ENCODE measurements around the gene COL2A1.

COL2A1 gene

DNA sequence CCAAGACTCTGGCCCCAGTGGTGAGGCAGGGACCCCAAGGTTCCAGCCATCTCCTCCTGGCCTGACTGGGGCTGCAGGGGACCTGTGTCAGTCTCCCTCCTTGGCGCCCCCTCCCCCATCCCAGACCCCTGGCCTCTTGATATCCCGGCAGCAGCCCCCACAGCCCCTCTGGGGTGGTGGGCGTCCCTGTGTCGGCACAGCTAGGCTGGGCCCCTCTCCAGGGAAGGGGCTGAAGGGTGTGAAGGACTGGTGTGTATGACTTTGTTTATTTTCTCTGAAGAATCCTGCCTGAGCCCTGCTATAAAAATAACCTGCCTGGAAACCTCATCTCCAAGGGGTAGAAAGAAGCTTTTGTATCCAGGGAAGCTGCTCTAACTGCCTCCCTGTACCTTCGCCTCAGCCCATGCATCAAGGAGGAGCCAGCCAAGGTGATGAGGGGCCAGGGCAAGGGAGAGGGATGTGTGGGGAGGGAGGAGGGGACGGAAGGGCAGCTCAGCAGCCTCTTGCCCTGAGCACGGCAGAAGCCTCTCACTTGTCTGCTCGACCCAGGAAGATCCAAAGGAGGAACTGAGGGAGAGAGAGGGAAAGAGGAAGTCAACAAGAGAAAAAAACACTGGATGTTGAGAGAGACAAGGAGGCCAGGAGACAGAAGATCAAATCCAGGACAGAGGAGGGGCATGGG lies 25.4 kb upstream of the COL2A1 start:
- DNase-seq, result no peak

- DNase-seq, result no peak
These were observed 24.5 kb upstream of the COL2A1 start for GRCh38 chr12:48028541-48029431.

GRCh38 chr12:48027183-48028002 lies 23.1 kb upstream of the COL2A1 start:
- no peak for DNase-seq

DNA sequence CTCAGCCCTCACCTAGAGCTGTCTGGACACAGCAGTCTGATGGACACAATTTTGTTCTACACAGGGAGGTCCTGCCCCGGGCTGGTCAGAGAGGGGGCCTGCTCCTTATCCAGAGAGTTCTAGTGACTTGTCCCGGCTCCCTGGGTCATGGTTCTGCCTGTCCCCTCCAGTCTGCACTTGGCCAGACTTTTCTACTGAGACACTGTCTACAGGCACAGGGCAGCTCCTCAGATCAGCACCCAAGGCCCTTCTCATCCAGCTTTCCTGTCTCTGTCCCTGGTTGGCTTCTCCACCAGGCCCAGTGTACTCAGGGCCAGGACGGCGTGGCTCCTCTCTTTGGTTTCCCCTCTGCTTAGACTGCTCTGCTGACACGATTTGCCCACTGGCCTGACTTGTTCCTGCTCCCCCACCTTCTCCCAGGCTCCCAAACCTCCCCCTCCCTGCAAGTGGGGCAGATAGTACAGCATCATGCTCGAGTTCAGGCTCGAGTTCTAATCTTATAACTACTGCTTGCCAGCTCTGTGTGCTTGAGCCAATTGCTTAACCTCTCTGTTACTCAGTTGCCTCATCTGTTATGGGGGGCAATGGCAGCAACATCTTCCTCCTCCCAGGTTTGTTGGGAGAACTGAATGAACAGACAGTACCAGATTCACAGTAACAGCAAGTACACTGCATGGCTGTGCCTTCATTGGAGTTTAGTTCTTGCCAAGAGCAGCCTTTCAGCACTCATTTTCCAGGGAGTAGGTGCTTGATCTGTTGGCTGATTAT lies 22.0 kb upstream of the COL2A1 start:
- no peak for DNase-seq

GRCh38 chr12:48025281-48025680 lies 21.0 kb upstream of the COL2A1 start:
- no peak for DNase-seq

DNA sequence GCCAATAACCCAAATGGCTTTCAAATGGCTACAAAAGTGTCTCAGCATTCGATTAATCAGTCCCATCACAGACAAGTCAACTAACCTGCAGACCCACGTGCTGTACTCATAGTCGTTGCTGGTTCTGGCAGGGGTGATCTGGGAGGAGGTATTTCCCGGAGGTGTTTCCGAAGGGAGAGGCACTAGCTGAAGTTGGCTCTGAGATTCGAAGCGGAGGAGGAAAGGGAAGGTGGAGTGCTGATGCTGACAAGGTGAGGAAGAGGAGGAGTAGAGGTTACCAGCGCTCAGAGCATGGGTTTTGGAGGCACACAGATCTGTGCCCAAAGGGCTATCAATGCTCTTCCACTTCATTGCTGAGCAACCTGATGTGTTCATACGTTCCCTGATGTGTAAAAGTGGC lies 20.5 kb upstream of the COL2A1 start:
- DNase-seq, result no peak

- no peak for DNase-seq
These were observed 19.1 kb upstream of the COL2A1 start for GRCh38 chr12:48023386-48023785.

- no peak for DNase-seq
These were observed 18.6 kb upstream of the COL2A1 start for GRCh38 chr12:48022676-48023385.

DNA sequence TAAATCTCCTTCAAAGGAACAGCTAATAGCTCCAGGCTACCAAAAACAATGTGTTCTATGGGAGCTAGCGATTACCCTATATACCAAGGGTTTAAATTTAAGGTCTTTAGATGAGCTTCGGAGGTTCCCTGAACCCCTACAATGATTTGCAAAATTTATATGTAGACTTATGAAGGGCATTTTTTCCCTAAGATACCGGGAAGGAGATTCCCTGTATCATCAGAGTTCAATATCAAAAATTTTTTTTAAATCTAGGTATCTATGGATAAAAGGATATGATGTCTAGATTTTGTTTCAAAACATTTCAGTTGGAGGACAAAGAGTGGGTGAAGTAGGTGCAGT lies 17.9 kb upstream of the COL2A1 start:
- DNase-seq, result no peak

DNA sequence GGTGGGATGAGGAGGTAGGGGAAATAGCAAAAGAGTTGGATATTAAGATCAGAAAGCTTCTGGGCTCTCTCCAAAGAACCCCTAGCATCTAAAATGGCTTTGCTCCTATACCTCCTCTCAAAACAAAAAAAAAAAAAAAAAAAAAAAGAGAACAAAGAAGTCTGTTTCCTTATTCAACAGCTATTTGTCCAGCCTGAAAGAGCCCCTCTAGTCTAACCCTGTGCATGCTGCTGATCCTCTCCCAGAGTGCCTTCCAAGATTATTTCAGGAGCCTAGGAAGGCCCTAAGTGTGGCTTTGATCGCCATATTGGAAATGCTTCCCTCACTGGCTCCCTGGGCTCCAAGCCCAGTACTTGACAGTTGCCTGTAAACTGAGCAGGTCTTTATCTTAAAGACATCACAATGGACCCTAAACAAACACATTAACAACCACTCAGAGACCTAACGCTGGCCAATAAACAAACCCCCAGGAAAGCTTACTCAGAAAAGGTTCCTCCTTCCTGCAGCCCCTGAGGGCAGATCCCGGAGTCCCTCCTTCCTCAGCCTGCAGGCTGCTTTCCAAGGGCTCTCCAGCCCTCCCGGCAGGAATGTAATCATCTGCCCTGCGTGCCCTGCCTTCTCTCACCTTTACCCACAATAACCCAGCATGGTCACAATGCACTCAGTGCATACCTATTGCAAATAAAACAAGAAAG lies 17.4 kb upstream of the COL2A1 start:
- no peak for DNase-seq

DNA sequence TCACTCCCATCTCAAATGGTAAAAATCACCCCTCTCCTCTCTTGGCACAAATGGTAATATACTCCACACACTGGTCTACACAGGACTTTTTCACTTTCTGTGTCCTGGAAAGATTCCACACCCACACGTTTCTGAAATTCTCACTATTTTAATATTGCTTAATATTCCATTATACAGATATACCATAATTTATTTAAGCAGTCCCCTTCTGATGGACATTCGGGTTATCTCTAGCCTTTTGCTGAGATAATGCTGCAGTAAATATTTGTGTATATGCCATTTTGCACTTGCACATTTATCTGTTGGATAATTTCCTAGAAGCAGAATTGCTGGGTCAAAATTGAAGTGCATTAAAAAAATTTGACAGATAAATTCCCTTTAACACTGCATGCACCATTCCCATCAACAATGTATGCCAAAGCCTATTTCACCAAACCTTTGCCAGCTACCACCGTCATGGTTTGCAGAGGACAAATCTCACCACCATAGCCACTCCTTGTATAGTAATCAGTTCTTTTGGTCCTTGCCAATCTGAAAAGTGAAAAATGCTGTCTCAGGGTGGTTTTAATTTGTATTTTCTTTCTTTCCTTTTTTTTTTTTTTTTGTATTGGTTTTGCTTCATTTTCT lies 15.5 kb upstream of the COL2A1 start:
- no peak for DNase-seq

DNA sequence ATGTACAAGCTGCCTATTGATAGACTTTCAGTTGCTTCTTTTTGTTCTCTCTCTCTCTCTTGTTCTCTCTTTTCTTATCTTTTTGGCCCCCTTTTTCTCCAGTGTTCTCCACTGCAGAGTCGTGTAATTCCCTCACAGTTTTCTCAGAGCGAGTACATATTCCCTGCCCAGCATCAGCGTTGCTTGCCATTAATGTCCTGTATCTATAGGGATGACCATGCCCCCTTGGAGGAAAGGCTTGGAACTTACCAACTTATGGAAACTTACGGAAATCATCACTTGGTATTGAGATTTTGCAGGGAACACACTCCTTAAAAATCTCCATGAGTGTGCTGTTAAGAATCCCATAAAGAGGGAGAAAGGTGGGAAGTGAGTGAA lies 14.3 kb upstream of the COL2A1 start:
- DNase-seq, result no peak

DNA sequence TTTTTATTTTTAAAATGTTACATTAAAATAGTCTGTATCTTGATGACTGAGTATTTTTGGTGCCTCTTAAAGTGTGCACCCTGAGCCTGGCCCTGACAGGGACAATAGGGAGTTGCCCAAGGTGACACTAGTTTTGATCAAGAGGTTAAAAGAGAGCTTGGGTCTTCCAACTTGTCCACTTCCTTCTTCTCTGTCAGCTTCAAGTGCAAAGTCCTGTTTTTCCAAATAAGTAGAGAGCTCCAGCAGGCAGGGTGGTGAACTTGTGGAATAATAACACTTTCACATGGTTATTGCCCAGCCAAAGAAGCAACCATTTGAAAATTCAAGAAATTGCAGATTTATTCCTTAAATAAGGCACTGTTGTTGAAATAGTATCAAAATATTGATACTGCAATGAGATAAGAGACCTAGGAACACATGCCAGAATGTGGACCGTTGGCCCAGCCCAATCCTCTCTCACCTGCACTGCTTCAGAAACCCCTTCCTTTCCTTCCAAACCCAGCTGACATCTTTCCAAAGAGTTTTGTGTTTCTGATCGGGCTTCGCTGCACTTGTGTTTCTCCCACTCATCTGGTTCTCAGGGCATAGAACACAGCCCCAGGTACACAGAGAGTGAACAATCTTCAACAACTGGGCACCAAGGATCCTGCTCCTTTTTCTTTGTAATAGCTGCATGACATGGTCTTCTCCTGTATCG lies 13.8 kb upstream of the COL2A1 start:
- DNase-seq, result no peak

DNA sequence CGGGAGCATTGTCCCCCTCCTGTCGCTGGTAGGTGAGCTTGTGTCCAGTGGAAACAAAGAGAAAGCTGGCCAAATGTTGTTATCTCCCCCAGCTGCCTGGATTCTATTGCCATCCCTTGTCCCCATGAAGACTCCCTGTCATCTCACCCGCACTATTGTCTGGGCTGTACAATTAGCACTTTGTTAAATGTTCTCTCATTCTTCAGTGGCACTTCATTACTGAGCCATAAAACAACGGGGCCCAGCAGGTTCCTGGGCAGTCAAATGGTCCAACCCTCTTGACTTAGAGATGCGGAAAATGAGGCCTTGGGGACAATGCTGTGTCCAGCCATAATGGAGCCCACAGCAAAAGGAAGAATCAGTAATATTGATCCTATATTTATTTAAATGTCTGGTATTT lies 13.2 kb upstream of the COL2A1 start:
- DNase-seq, result no peak

- no peak for DNase-seq
These were observed 12.2 kb upstream of the COL2A1 start for GRCh38 chr12:48016373-48017020.

- no peak for DNase-seq
These were observed 11.7 kb upstream of the COL2A1 start for GRCh38 chr12:48015954-48016353.

- DNase-seq, result no peak
These were observed 10.9 kb upstream of the COL2A1 start for GRCh38 chr12:48015129-48015528.

DNA sequence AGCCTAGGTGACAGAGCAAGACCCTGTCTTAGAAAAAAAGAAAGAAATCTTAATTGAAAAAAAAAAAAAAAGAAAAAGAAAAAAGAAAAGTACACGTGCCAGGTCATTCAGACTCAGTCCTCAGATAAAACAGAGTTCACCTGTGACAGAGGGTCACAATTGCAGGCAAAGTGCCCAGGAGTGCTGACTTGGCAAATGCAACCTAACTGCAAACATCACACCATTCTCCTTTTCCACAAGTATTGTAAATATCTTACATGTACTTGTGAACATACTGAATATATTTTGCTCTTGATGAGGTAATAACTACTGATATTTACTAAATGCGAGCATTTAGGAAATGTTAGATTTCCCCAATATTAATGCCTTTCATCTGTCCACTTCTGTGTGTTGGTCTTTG lies 9.0 kb upstream of the COL2A1 start:
- DNase-seq, result no peak

GRCh38 chr12:48012070-48012469 lies 7.8 kb upstream of the COL2A1 start:
- no peak for DNase-seq
